ENCODE results near the gene TMEM123. TPM values are rescaled to one million over a fixed set of nuclear protein-coding genes. Genes with fewer than 3 reads are reported as not detected.
"Not testable (repeated sequence)": the region's sequence is repeated elsewhere in the genome, so short reads cannot be mapped to it uniquely, and the experiment has no call there.

Gene TMEM123
- polyA plus RNA-seq, 4 donors = 5.1 to 130 (median 37.9) TPM

GRCh38 chr11:102444693-102445092 lies 7.9 kb downstream of the TMEM123 start:
- WGBS, 3 donors = 96 to 97% (median 96%) methylated on average over 5 of the region's 5 CpGs
- FAIRE-seq; H3K36me3 ChIP-seq (ENCODE audit: control insufficient read depth in 3 of 3, insufficient read depth in 2 of 3, low read depth in 1 of 3, low read length in 3 of 3): not testable (repeated sequence)

GRCh38 chr11:102444142-102444541 lies 8.4 kb downstream of the TMEM123 start:
- H3K4me1 ChIP-seq (ENCODE audit: control insufficient read depth in 3 of 3, insufficient read depth in 2 of 3, low read depth in 1 of 3, low read length in 2 of 3); DNase-seq; H3K27ac ChIP-seq (ENCODE audit: low read depth in 1 of 3, low read length in 2 of 3); H3K4me3 ChIP-seq (ENCODE audit: low read depth in 1 of 3, low read length in 3 of 3); H3K27me3 ChIP-seq (ENCODE audit: control insufficient read depth in 3 of 3, insufficient read depth in 3 of 3, low read length in 3 of 3); FAIRE-seq; H3K9me3 ChIP-seq (ENCODE audit: control insufficient read depth in 2 of 2, insufficient read depth in 1 of 2, low read depth in 1 of 2, low read length in 1 of 2); H3K36me3 ChIP-seq (ENCODE audit: control insufficient read depth in 3 of 3, insufficient read depth in 2 of 3, low read depth in 1 of 3, low read length in 3 of 3): not testable (repeated sequence)
- 81 to 86% (median 81%) methylated on average over 4 of the region's 4 CpGs for WGBS, 3 donors

More at GRCh38 chr11:102444693-102445092, 7.9 kb downstream of the TMEM123 start:
- DNase-seq; H3K27me3 ChIP-seq (ENCODE audit: control insufficient read depth in 3 of 3, insufficient read depth in 3 of 3, low read length in 3 of 3); H3K4me3 ChIP-seq (ENCODE audit: low read depth in 1 of 3, low read length in 3 of 3); H3K4me1 ChIP-seq (ENCODE audit: control insufficient read depth in 3 of 3, insufficient read depth in 2 of 3, low read depth in 1 of 3, low read length in 2 of 3); H3K9me3 ChIP-seq (ENCODE audit: control insufficient read depth in 2 of 2, insufficient read depth in 1 of 2, low read depth in 1 of 2, low read length in 1 of 2); H3K27ac ChIP-seq (ENCODE audit: low read depth in 1 of 3, low read length in 2 of 3): not testable (repeated sequence)

- not testable (repeated sequence) for H3K4me1 ChIP-seq (ENCODE audit: control insufficient read depth in 3 of 3, insufficient read depth in 2 of 3, low read depth in 1 of 3, low read length in 2 of 3); FAIRE-seq; H3K4me3 ChIP-seq (ENCODE audit: low read depth in 1 of 3, low read length in 3 of 3); DNase-seq; H3K9me3 ChIP-seq (ENCODE audit: control insufficient read depth in 2 of 2, insufficient read depth in 1 of 2, low read depth in 1 of 2, low read length in 1 of 2); H3K27ac ChIP-seq (ENCODE audit: low read depth in 1 of 3, low read length in 2 of 3); H3K27me3 ChIP-seq (ENCODE audit: control insufficient read depth in 3 of 3, insufficient read depth in 3 of 3, low read length in 3 of 3)
- 54 to 76% (median 65%) methylated on average over 4 of the region's 4 CpGs for WGBS, 3 donors
- peaks cover 0 to 12% (median 0%) of the 10 kb centered on the region in 3 donors for H3K36me3 ChIP-seq (ENCODE audit: control insufficient read depth in 3 of 3, insufficient read depth in 2 of 3, low read depth in 1 of 3, low read length in 3 of 3)
Measured at GRCh38 chr11:102439063-102439363, 13.6 kb downstream of the TMEM123 start.

GRCh38 chr11:102438311-102439062 lies 14.1 kb downstream of the TMEM123 start:
- Histone ChIP-seq H3K9me3 (ENCODE audit: control insufficient read depth in 2 of 2, insufficient read depth in 1 of 2, low read depth in 1 of 2, low read length in 1 of 2) (peaks cover 0 to 7% of the 10 kb centered on the region in 2 donors), H3K36me3 (ENCODE audit: control insufficient read depth in 3 of 3, insufficient read depth in 2 of 3, low read depth in 1 of 3, low read length in 3 of 3) (peaks cover 0 to 12% (median 0%) of the 10 kb centered on the region in 3 donors), H3K4me1 (ENCODE audit: control insufficient read depth in 3 of 3, insufficient read depth in 2 of 3, low read depth in 1 of 3, low read length in 2 of 3) (no peaks in the 10 kb centered on the region), H3K27me3 (ENCODE audit: control insufficient read depth in 3 of 3, insufficient read depth in 3 of 3, low read length in 3 of 3) (no peaks in the 10 kb centered on the region), H3K4me3 (ENCODE audit: low read depth in 1 of 3, low read length in 3 of 3) (no peak overlapping the region), H3K27ac (ENCODE audit: low read depth in 1 of 3, low read length in 2 of 3) (no peak overlapping the region)
- no peak for DNase-seq
- 78 to 86% (median 85%) methylated on average over 18 of the region's 18 CpGs for WGBS, 3 donors
- no peak for FAIRE-seq

- 75 to 80% (median 76%) methylated on average over 2 of the region's 2 CpGs for WGBS, 3 donors
- no peak for FAIRE-seq
- no peak overlapping the region for H3K4me3 ChIP-seq (ENCODE audit: low read depth in 1 of 3, low read length in 3 of 3)
- H3K27me3 ChIP-seq (ENCODE audit: control insufficient read depth in 3 of 3, insufficient read depth in 3 of 3, low read length in 3 of 3) = no peaks in the 10 kb centered on the region
- DNase-seq = no peak
- H3K9me3 ChIP-seq (ENCODE audit: control insufficient read depth in 2 of 2, insufficient read depth in 1 of 2, low read depth in 1 of 2, low read length in 1 of 2) = peaks cover 0 to 15% of the 10 kb centered on the region in 2 donors
- H3K27ac ChIP-seq (ENCODE audit: low read depth in 1 of 3, low read length in 2 of 3) = no peak overlapping the region
- peaks cover 0 to 17% (median 0%) of the 10 kb centered on the region in 3 donors for H3K36me3 ChIP-seq (ENCODE audit: control insufficient read depth in 3 of 3, insufficient read depth in 2 of 3, low read depth in 1 of 3, low read length in 3 of 3)
- no peaks in the 10 kb centered on the region for H3K4me1 ChIP-seq (ENCODE audit: control insufficient read depth in 3 of 3, insufficient read depth in 2 of 3, low read depth in 1 of 3, low read length in 2 of 3)
Measured at GRCh38 chr11:102437727-102438126, 14.8 kb downstream of the TMEM123 start.

- DNase-seq (no peak), FAIRE-seq (no peak)
- Histone ChIP-seq H3K9me3 (ENCODE audit: control insufficient read depth in 2 of 2, insufficient read depth in 1 of 2, low read depth in 1 of 2, low read length in 1 of 2) (peaks cover 0 to 21% of the 10 kb centered on the region in 2 donors), H3K27me3 (ENCODE audit: control insufficient read depth in 3 of 3, insufficient read depth in 3 of 3, low read length in 3 of 3) (no peaks in the 10 kb centered on the region), H3K36me3 (ENCODE audit: control insufficient read depth in 3 of 3, insufficient read depth in 2 of 3, low read depth in 1 of 3, low read length in 3 of 3) (peaks cover 0 to 20% (median 0%) of the 10 kb centered on the region in 3 donors), H3K4me1 (ENCODE audit: control insufficient read depth in 3 of 3, insufficient read depth in 2 of 3, low read depth in 1 of 3, low read length in 2 of 3) (no peaks in the 10 kb centered on the region), H3K4me3 (ENCODE audit: low read depth in 1 of 3, low read length in 3 of 3) (no peak overlapping the region), H3K27ac (ENCODE audit: low read depth in 1 of 3, low read length in 2 of 3) (no peak overlapping the region)
- WGBS, 3 donors = 86 to 93% (median 88%) methylated on average over 2 of the region's 2 CpGs
Measured at GRCh38 chr11:102436976-102437375, 15.6 kb downstream of the TMEM123 start.

GRCh38 chr11:102436561-102436960 lies 16.0 kb downstream of the TMEM123 start:
- Histone ChIP-seq H3K4me1 (ENCODE audit: control insufficient read depth in 3 of 3, insufficient read depth in 2 of 3, low read depth in 1 of 3, low read length in 2 of 3) (no peaks in the 10 kb centered on the region), H3K9me3 (ENCODE audit: control insufficient read depth in 2 of 2, insufficient read depth in 1 of 2, low read depth in 1 of 2, low read length in 1 of 2) (peaks cover 0 to 21% of the 10 kb centered on the region in 2 donors), H3K36me3 (ENCODE audit: control insufficient read depth in 3 of 3, insufficient read depth in 2 of 3, low read depth in 1 of 3, low read length in 3 of 3) (peaks cover 0 to 20% (median 0%) of the 10 kb centered on the region in 3 donors), H3K27ac (ENCODE audit: low read depth in 1 of 3, low read length in 2 of 3) (no peak overlapping the region), H3K27me3 (ENCODE audit: control insufficient read depth in 3 of 3, insufficient read depth in 3 of 3, low read length in 3 of 3) (no peaks in the 10 kb centered on the region), H3K4me3 (ENCODE audit: low read depth in 1 of 3, low read length in 3 of 3) (no peak overlapping the region)
- no peak for DNase-seq
- no peak for FAIRE-seq
- 76 to 93% (median 83%) methylated on average over 3 of the region's 3 CpGs for WGBS, 3 donors

- DNase-seq (no peak), FAIRE-seq (no peak)
- Histone ChIP-seq H3K9me3 (ENCODE audit: control insufficient read depth in 2 of 2, insufficient read depth in 1 of 2, low read depth in 1 of 2, low read length in 1 of 2) (peaks cover 0 to 21% of the 10 kb centered on the region in 2 donors), H3K27me3 (ENCODE audit: control insufficient read depth in 3 of 3, insufficient read depth in 3 of 3, low read length in 3 of 3) (no peaks in the 10 kb centered on the region), H3K36me3 (ENCODE audit: control insufficient read depth in 3 of 3, insufficient read depth in 2 of 3, low read depth in 1 of 3, low read length in 3 of 3) (peaks cover 0 to 20% (median 0%) of the 10 kb centered on the region in 3 donors), H3K4me1 (ENCODE audit: control insufficient read depth in 3 of 3, insufficient read depth in 2 of 3, low read depth in 1 of 3, low read length in 2 of 3) (no peaks in the 10 kb centered on the region), H3K27ac (ENCODE audit: low read depth in 1 of 3, low read length in 2 of 3) (no peak overlapping the region), H3K4me3 (ENCODE audit: low read depth in 1 of 3, low read length in 3 of 3) (no peak overlapping the region)
- 85 to 87% (median 86%) methylated on average over 3 of the region's 3 CpGs for WGBS, 3 donors
Measured at GRCh38 chr11:102435688-102436087, 16.9 kb downstream of the TMEM123 start.

GRCh38 chr11:102433571-102433970 lies 19.0 kb downstream of the TMEM123 start:
- H3K27ac ChIP-seq (ENCODE audit: low read depth in 1 of 3, low read length in 2 of 3); H3K4me1 ChIP-seq (ENCODE audit: control insufficient read depth in 3 of 3, insufficient read depth in 2 of 3, low read depth in 1 of 3, low read length in 2 of 3); H3K27me3 ChIP-seq (ENCODE audit: control insufficient read depth in 3 of 3, insufficient read depth in 3 of 3, low read length in 3 of 3); H3K4me3 ChIP-seq (ENCODE audit: low read depth in 1 of 3, low read length in 3 of 3); DNase-seq; FAIRE-seq: not testable (repeated sequence)
- WGBS, 3 donors = 85 to 96% (median 94%) methylated on average over 3 of the region's 3 CpGs
- Histone ChIP-seq H3K36me3 (ENCODE audit: control insufficient read depth in 3 of 3, insufficient read depth in 2 of 3, low read depth in 1 of 3, low read length in 3 of 3) (peaks cover 0 to 22% (median 0%) of the 10 kb centered on the region in 3 donors), H3K9me3 (ENCODE audit: control insufficient read depth in 2 of 2, insufficient read depth in 1 of 2, low read depth in 1 of 2, low read length in 1 of 2) (peaks cover 0 to 18% of the 10 kb centered on the region in 2 donors)
